BE2C (cell line): Measurements from ENCODE around the gene KAZN.

Source experiments
- DNase-seq: peaks from one replicate; pipeline ENCODE4 v3.0.0-alpha.2; 2020
- H3K27me3 ChIP-seq: fragments of 250-450 bp; sonication (Bioruptor Pico); 2 replicates; pipeline ENCODE4 v1.5.1; 2020; ENCODE audit warnings: mild to moderate bottlenecking
- H3K36me3 ChIP-seq: fragments of 250-450 bp; sonication (Bioruptor Pico); 2 replicates; pipeline ENCODE4 v1.5.1; 2020; ENCODE audit warnings: mild to moderate bottlenecking
- H3K4me1 ChIP-seq: fragments of 250-450 bp; sonication (Bioruptor Pico); 2 replicates; pipeline ENCODE4 v1.5.1; 2020
- H3K4me3 ChIP-seq: 2 replicates; pipeline ENCODE4 v1.5.1; 2011; ENCODE audit warnings: low read depth, low read length
- H3K9me3 ChIP-seq: fragments of 250-450 bp; sonication (Bioruptor Pico); 2 replicates; pipeline ENCODE4 v1.5.1; 2020
- CTCF ChIP-seq: IDR thresholded peaks from 2 replicates; pipeline ENCODE4 v1.5.1; 2012; ENCODE audit warnings: mild to moderate bottlenecking, low read depth, low read length

The KAZN gene

GRCh38 chr1:14681182-14681581 is 82.7 kb downstream of the KAZN start:
- no peak for TF ChIP-seq CTCF
- no peak for DNase-seq
- Histone ChIP-seq H3K4me1 (no peaks in the 10 kb centered on the region), H3K27me3 (no peaks in the 10 kb centered on the region), H3K36me3 (no peaks in the 10 kb centered on the region), H3K9me3 (no peaks in the 10 kb centered on the region), H3K4me3 (no peak overlapping the region)

- Histone ChIP-seq H3K9me3 (no peaks in the 10 kb centered on the region), H3K4me3 (no peak overlapping the region), H3K36me3 (no peaks in the 10 kb centered on the region), H3K4me1 (no peaks in the 10 kb centered on the region), H3K27me3 (no peaks in the 10 kb centered on the region)
- DNase-seq, result no peak
- no peak for TF ChIP-seq CTCF
Measured at GRCh38 chr1:14682941-14683621, 84.6 kb downstream of the KAZN start.

- Histone ChIP-seq H3K4me1 (no peaks in the 10 kb centered on the region), H3K27me3 (no peaks in the 10 kb centered on the region)
Measured at GRCh38 chr1:14685078-14685477, 86.6 kb downstream of the KAZN start.

GRCh38 chr1:14686701-14687100 is 88.2 kb downstream of the KAZN start:
- Histone ChIP-seq H3K4me1 (no peaks in the 10 kb centered on the region), H3K4me3 (no peak overlapping the region), H3K27me3 (no peaks in the 10 kb centered on the region), H3K9me3 (no peaks in the 10 kb centered on the region), H3K36me3 (no peaks in the 10 kb centered on the region)
- TF ChIP-seq CTCF, result no peak
- DNase-seq, result no peak

More at GRCh38 chr1:14685078-14685477, 86.6 kb downstream of the KAZN start:
- Histone ChIP-seq H3K4me3 (no peak overlapping the region), H3K36me3 (no peaks in the 10 kb centered on the region), H3K9me3 (no peaks in the 10 kb centered on the region)
- no peak for TF ChIP-seq CTCF
- DNase-seq, result no peak

- Histone ChIP-seq H3K4me1 (no peaks in the 10 kb centered on the region), H3K27me3 (no peaks in the 10 kb centered on the region), H3K4me3 (no peak overlapping the region), H3K36me3 (no peaks in the 10 kb centered on the region), H3K9me3 (no peaks in the 10 kb centered on the region)
- no peak for TF ChIP-seq CTCF
- no peak for DNase-seq
Measured at GRCh38 chr1:14687147-14687546, 88.7 kb downstream of the KAZN start.

GRCh38 chr1:14689996-14690615 is 91.6 kb downstream of the KAZN start:
- H3K4me3 ChIP-seq, result no peak overlapping the region
- no peaks in the 10 kb centered on the region for H3K9me3 ChIP-seq
- DNase-seq, result no peak
- H3K36me3 ChIP-seq, result no peaks in the 10 kb centered on the region
- H3K27me3 ChIP-seq, result no peaks in the 10 kb centered on the region
- TF ChIP-seq CTCF, result no peak
- no peaks in the 10 kb centered on the region for H3K4me1 ChIP-seq
